ENCODE data around the gene KCNT1. TPM values are rescaled to one million over a fixed set of nuclear protein-coding genes. Genes with fewer than 3 reads are reported as not detected.

The KCNT1 gene
- total RNA-seq, 1 experiment from 2014 or later: 0.68 TPM

GRCh38 chr9:135770203-135770535, 68.2 kb downstream of the KCNT1 start:
- Histone ChIP-seq H3K4me2 (ENCODE audit: insufficient read depth, insufficient read length, low read length) (no peak overlapping the region), H3K79me1 (ENCODE audit: insufficient read depth, low read depth, low read length, poor library complexity, severe bottlenecking) (no peaks in the 10 kb centered on the region), H3K27ac (ENCODE audit: insufficient read length, low read depth, low read length) (no peak overlapping the region), H3K9ac (ENCODE audit: extremely low read depth, insufficient read length, low read length) (no peak overlapping the region), H2AK5ac (ENCODE audit: insufficient read length, low read length) (no peak overlapping the region), H4K8ac (replicated peaks; ENCODE audit: insufficient read length, low read depth, low read length) (no peak overlapping the region), H2BK5ac (ENCODE audit: insufficient read length, low read length) (no peak overlapping the region), H2BK12ac (ENCODE audit: insufficient read length, low read depth, low read length) (no peak overlapping the region), H3K4ac (ENCODE audit: low read depth, low read length) (no peak overlapping the region), H3K23ac (ENCODE audit: insufficient read length, low read depth, low read length) (no peak overlapping the region), H2BK15ac (ENCODE audit: low read depth, low read length) (no peak overlapping the region), H3K9me3 (ENCODE audit: control insufficient read depth, low read depth, low read length) (peaks cover 4% of the 10 kb centered on the region), H3K14ac (ENCODE audit: insufficient read depth, low read length) (no peak overlapping the region), H3K4me1 (ENCODE audit: insufficient read depth, low read length) (no peaks in the 10 kb centered on the region), H3T11ph (ENCODE audit: low read length) (no peak overlapping the region), H3K23me2 (ENCODE audit: insufficient read length, low read depth, low read length, poor library complexity, severe bottlenecking) (no peaks in the 10 kb centered on the region), H3K18ac (ENCODE audit: insufficient read length, low read depth, low read length) (no peak overlapping the region), H2BK20ac (ENCODE audit: low read depth, low read length, poor library complexity, severe bottlenecking) (no peak overlapping the region), H3K79me2 (ENCODE audit: insufficient read depth, low read length) (no peaks in the 10 kb centered on the region), H4K20me1 (ENCODE audit: control insufficient read depth, insufficient read depth, insufficient read length) (peaks cover 2% of the 10 kb centered on the region), H3K56ac (ENCODE audit: insufficient read length, low read depth, low read length) (no peak overlapping the region), H2AFZ (ENCODE audit: low read length) (no peak overlapping the region), H4K5ac (ENCODE audit: insufficient read length, low read depth, low read length) (no peak overlapping the region), H4K91ac (ENCODE audit: insufficient read length, low read depth, low read length) (no peak overlapping the region), H2BK120ac (ENCODE audit: low read depth, low read length, poor library complexity, severe bottlenecking) (no peak overlapping the region), H3K27me3 (ENCODE audit: insufficient read depth, low read length) (no peaks in the 10 kb centered on the region)
- H3K27ac Mint-ChIP-seq: no peak overlapping the region
- no peak for TF ChIP-seq CTCF (conservative IDR thresholded peaks at IDR 0.05)
- no CpG with 5 or more reads among the region's 19 CpGs for WGBS (ENCODE audit: extremely low coverage, insufficient read length, low lambda C conversion rate)
- DNase-seq: no peak
- peaks cover 12 to 17% of the 10 kb centered on the region in 2 experiments for H3K9me3 Mint-ChIP-seq
- peaks cover 0 to 10% (median 4%) of the 10 kb centered on the region in 3 experiments; a peak in 4 of 7 replicates for H3K36me3 Mint-ChIP-seq (ENCODE audit: insufficient read depth in 1 of 3, low read depth in 3 of 3)
- no peaks in the 10 kb centered on the region for H3K27me3 Mint-ChIP-seq (ENCODE audit: low read depth)
- H3K4me1 Mint-ChIP-seq: no peaks in the 10 kb centered on the region
- H3K4me3 Mint-ChIP-seq: no peak overlapping the region
